Suprapubic skin (tissue), 4 donors: ENCODE data around the gene GRK5. TPM values are rescaled to one million over a fixed set of nuclear protein-coding genes. Genes with fewer than 3 reads are reported as not detected.

Source experiments
- DNase-seq, 2 donors: peaks; one replicate each; pipeline ENCODE4 v3.0.0-alpha.2; 2019; ENCODE audit warnings: low spot score in 2 of 2
- H3K27ac ChIP-seq: fragments of 200-600 bp; sonication (generic); one replicate; pipeline ENCODE4 v1.5.1; 2019
- H3K27me3 ChIP-seq: fragments of 200-600 bp; sonication (generic); one replicate; pipeline ENCODE4 v1.5.1; 2019
- H3K36me3 ChIP-seq: fragments of 200-600 bp; sonication (generic); one replicate; pipeline ENCODE4 v1.5.1; 2019
- H3K4me1 ChIP-seq: fragments of 200-600 bp; sonication (generic); one replicate; pipeline ENCODE4 v1.5.1; 2019
- H3K4me3 ChIP-seq: fragments of 200-600 bp; sonication (generic); one replicate; pipeline ENCODE4 v1.5.1; 2019; ENCODE audit warnings: mild to moderate bottlenecking
- H3K9me3 ChIP-seq: fragments of 200-600 bp; sonication (generic); one replicate; pipeline ENCODE4 v1.5.1; 2019
- CTCF ChIP-seq, 2 donors: fragments of 200-600 bp in 1 of 2; fragments of 450-650 bp in 1 of 2; sonication (generic) in 1 of 2; IDR thresholded peaks; one replicate each; pipeline ENCODE4 v1.5.1; 2016 to 2019; ENCODE audit warnings: antibody characterized with exemption in 2 of 2, mild to moderate bottlenecking in 1 of 2, moderate library complexity in 1 of 2
- EP300 ChIP-seq: sonication (generic); formaldehyde crosslinking; IDR thresholded peaks from one replicate; pipeline ENCODE4 v1.6.1; 2017; ENCODE audit warnings: antibody characterized with exemption
- POLR2A ChIP-seq, 2 donors: fragments of 450-650 bp; IDR thresholded peaks; one replicate each; pipeline ENCODE4 v1.6.1; 2017; ENCODE audit warnings: antibody characterized with exemption in 2 of 2, mild to moderate bottlenecking in 2 of 2, moderate library complexity in 2 of 2
- POLR2AphosphoS5 ChIP-seq, 3 donors: sonication (generic); formaldehyde crosslinking; IDR thresholded peaks; one replicate each; pipeline ENCODE4 v1.6.1; 2017; ENCODE audit warnings: antibody characterized with exemption in 3 of 3
- WGBS: methylation state at CpG from one replicate; pipeline ENCODE4 v1.1.5; 2018; 5-methylcytosine and 5-hydroxymethylcytosine counted together
- total RNA-seq, 4 donors: library from RNA; depleted of rRNA; stranded (reverse); fragments of >200 nt; gene quantifications; one replicate each; pipeline ENCODE4 v1.1.0, GENCODE V29; 2016

Gene GRK5
- total RNA-seq, 4 donors from 2014 or later: 4.8 to 9.0 (median 6.7) TPM

GRCh38 chr10:119210633-119211032 is 3.3 kb downstream of the GRK5 start:
- H3K4me1 ChIP-seq: peaks cover 54% of the 10 kb centered on the region
- H3K4me3 ChIP-seq: no peak overlapping the region
- no peaks in the 10 kb centered on the region for H3K9me3 ChIP-seq
- no peak overlapping the region for H3K27ac ChIP-seq
- TF ChIP-seq CTCF (IDR thresholded peaks at IDR 0.05): no peak
- no peak for TF ChIP-seq POLR2A (IDR thresholded peaks at IDR 0.05)
- no peak for TF ChIP-seq POLR2AphosphoS5 (IDR thresholded peaks at IDR 0.05)
- TF ChIP-seq EP300: no peak
- no peaks in the 10 kb centered on the region for H3K36me3 ChIP-seq
- DNase-seq: no peak
- H3K27me3 ChIP-seq: no peaks in the 10 kb centered on the region
- WGBS: 82% methylated on average over 2 of the region's 2 CpGs

- no peaks in the 10 kb centered on the region for H3K36me3 ChIP-seq
- H3K4me1 ChIP-seq: peaks cover 48% of the 10 kb centered on the region
- WGBS: 73% methylated on average over 3 of the region's 3 CpGs
- DNase-seq: no peak
- H3K4me3 ChIP-seq: no peak overlapping the region
- no peaks in the 10 kb centered on the region for H3K9me3 ChIP-seq
- H3K27me3 ChIP-seq: no peaks in the 10 kb centered on the region
- TF ChIP-seq CTCF (IDR thresholded peaks at IDR 0.05): no peak
- TF ChIP-seq POLR2AphosphoS5 (IDR thresholded peaks at IDR 0.05): no peak
- no peak for TF ChIP-seq POLR2A (IDR thresholded peaks at IDR 0.05)
- no peak for TF ChIP-seq EP300
- H3K27ac ChIP-seq: no peak overlapping the region
These were observed 3.8 kb downstream of the GRK5 start for GRCh38 chr10:119211176-119211575.

- TF ChIP-seq CTCF (IDR thresholded peaks at IDR 0.05): no peak
- TF ChIP-seq POLR2A (IDR thresholded peaks at IDR 0.05): no peak
- TF ChIP-seq POLR2AphosphoS5 (IDR thresholded peaks at IDR 0.05): no peak
- no peak for TF ChIP-seq EP300
- 32% methylated on average over 12 of the region's 12 CpGs for WGBS
- Histone ChIP-seq H3K4me1 (peaks cover 44% of the 10 kb centered on the region), H3K27ac (no peak overlapping the region), H3K9me3 (no peaks in the 10 kb centered on the region), H3K4me3 (peak overlapping the region; percentile 16), H3K27me3 (no peaks in the 10 kb centered on the region), H3K36me3 (no peaks in the 10 kb centered on the region)
- DNase-seq: no peak
These were observed 4.5 kb downstream of the GRK5 start for GRCh38 chr10:119211625-119212441.

GRCh38 chr10:119215371-119215770 is 8.0 kb downstream of the GRK5 start:
- no peak overlapping the region for H3K4me3 ChIP-seq
- no peak for TF ChIP-seq EP300
- TF ChIP-seq CTCF (IDR thresholded peaks at IDR 0.05): no peak
- TF ChIP-seq POLR2A (IDR thresholded peaks at IDR 0.05): no peak
- no peak for TF ChIP-seq POLR2AphosphoS5 (IDR thresholded peaks at IDR 0.05)
- H3K27me3 ChIP-seq: no peaks in the 10 kb centered on the region
- WGBS: 98% methylated on average over 2 of the region's 2 CpGs
- H3K4me1 ChIP-seq: peaks cover 29% of the 10 kb centered on the region
- DNase-seq: no peak
- H3K27ac ChIP-seq: no peak overlapping the region
- H3K9me3 ChIP-seq: no peaks in the 10 kb centered on the region
- no peaks in the 10 kb centered on the region for H3K36me3 ChIP-seq

- DNase-seq: no peak
- Histone ChIP-seq H3K4me3 (no peak overlapping the region), H3K9me3 (no peaks in the 10 kb centered on the region), H3K36me3 (no peaks in the 10 kb centered on the region), H3K4me1 (peaks cover 32% of the 10 kb centered on the region), H3K27ac (no peak overlapping the region), H3K27me3 (no peaks in the 10 kb centered on the region)
- WGBS: 90% methylated on average over 5 of the region's 5 CpGs
- TF ChIP-seq POLR2AphosphoS5 (IDR thresholded peaks at IDR 0.05): no peak
- TF ChIP-seq CTCF (IDR thresholded peaks at IDR 0.05): no peak
- no peak for TF ChIP-seq EP300
- TF ChIP-seq POLR2A (IDR thresholded peaks at IDR 0.05): no peak
These were observed 8.8 kb downstream of the GRK5 start for GRCh38 chr10:119216127-119216526.
